Neural progenitor cell (in vitro differentiated cells): ENCODE results near the gene C19orf73.

Experiments
- EZH2phosphoT487 ChIP-seq: fragments of 200-600 bp; sonication (generic); IDR thresholded peaks from 2 replicates; pipeline ENCODE4 v1.6.1; 2017; ENCODE audit warnings: antibody characterized with exemption
- TF ChIP-seq, protein P1 (sequence below): fragments of 200-600 bp; sonication (generic); IDR thresholded peaks from 2 replicates; pipeline ENCODE4 v1.5.1; 2017; ENCODE audit warnings: antibody characterized with exemption, mild to moderate bottlenecking

DNA sequence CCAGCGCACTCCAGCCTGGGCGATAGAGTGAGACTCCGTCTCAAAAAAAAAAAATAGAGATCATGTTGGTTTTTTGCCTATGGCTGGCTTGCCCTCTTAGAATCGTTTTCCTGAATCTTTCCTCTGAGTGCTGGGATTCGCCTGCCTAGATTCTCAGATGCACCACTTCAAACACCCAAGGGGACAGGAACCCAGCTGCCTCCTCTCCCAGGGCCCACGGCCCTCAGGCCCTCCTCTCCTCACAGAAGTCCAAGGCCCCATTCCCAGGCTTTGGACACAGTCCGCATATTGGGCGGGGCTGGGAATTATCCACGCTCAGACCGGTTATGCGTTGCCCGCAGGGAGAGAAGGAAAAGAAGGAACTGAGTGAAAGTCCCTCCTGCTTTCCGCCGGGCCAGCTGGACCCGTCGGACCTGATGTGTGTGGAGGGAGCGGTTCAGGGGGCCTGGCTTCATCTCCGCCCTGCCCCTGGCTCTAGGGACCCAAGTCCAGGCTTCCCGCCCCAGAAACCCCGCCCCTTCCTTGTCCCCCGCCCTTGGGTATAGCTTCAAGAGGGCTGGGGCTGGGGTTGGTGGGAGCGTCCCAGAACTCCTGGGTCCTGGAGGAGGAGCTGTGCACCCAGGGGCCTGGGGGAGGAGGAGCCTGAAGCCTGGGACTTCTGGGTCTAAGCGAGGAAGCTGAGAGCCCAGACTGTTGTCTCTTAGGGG, 6.2 kb upstream of the C19orf73 start:
- no peak for TF ChIP-seq EZH2phosphoT487
- TF ChIP-seq, protein P1, sequence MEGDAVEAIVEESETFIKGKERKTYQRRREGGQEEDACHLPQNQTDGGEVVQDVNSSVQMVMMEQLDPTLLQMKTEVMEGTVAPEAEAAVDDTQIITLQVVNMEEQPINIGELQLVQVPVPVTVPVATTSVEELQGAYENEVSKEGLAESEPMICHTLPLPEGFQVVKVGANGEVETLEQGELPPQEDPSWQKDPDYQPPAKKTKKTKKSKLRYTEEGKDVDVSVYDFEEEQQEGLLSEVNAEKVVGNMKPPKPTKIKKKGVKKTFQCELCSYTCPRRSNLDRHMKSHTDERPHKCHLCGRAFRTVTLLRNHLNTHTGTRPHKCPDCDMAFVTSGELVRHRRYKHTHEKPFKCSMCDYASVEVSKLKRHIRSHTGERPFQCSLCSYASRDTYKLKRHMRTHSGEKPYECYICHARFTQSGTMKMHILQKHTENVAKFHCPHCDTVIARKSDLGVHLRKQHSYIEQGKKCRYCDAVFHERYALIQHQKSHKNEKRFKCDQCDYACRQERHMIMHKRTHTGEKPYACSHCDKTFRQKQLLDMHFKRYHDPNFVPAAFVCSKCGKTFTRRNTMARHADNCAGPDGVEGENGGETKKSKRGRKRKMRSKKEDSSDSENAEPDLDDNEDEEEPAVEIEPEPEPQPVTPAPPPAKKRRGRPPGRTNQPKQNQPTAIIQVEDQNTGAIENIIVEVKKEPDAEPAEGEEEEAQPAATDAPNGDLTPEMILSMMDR: no peak
